ENCODE measurements around the gene LRRTM4. TPM values are rescaled to one million over a fixed set of nuclear protein-coding genes. Genes with fewer than 3 reads are reported as not detected.

LRRTM4 gene
- total RNA-seq, 1 experiment from 2014 or later, result 0.23 TPM

DNA sequence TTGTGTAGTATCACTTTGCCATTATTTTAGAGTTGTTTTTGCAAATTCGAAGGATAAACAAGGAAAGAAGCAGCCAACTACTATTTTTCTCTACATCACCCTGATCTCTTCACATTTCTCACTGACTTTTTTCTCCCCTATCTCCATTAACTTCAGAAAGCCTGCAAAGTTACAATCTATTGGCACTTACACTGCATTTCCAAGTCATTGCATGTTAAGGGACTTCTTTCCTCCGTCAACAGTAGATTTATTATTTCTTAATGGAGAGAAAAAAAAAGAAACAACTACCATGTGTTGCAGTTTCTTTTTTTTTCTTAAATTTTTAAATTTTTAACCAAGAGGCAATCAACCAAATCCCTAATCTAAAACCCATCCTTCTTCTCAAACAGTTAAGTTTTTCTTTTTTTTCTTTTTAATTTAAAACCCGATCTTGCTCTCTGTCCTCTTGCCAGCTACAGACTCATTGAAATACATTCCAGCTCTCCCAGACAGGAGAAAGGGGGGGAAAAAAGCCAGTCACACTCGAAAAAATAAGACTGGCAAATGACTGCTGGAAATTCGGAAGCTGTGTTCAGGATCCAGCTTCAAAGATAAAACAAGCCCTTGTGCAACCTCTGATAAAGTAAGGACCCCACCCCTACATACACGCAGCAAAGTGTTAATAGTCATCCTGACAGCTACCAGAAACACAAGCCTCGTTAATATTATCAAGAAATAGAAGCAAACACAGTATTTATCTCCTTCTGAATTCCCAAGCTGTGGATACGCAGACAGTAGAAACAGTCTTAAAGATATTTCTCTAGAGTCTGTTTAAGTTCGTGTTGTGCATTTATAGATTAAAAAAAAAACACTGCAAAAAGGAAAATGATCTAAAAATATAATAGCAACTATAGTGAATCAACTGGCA, 1.3 kb downstream of the LRRTM4 start:
- in situ Hi-C loops (cut with HindIII; ENCODE audit: low pct_unique_long_range_greater_than_20kb, low sequenced_read_pairs) (no loop called here), intact Hi-C loops (cut with micrococcal nuclease; ENCODE audit: unreplicated experiment) (no loop called here)
- ChIA-PET CTCF (interaction anchor here (0.7 kb wide), 1 partner anchor 36 kb away, joined by 8 read pairs; no protein-coding TSS in a partner anchor), POLR2A (no interaction called here)
- H3K4me1 ChIP-seq (ENCODE audit: control insufficient read depth, insufficient read depth, low read length), result no peaks in the 10 kb centered on the region
- no peak overlapping the region for H3K27ac ChIP-seq (ENCODE audit: low read length)
- H3K36me3 ChIP-seq (ENCODE audit: control insufficient read depth, insufficient read depth, low read length), result no peaks in the 10 kb centered on the region
- no peak for DNase-seq (ENCODE audit: low read depth, low spot score)
- no peaks in the 10 kb centered on the region for H3K9me3 ChIP-seq (ENCODE audit: control insufficient read depth, insufficient read depth, low read depth, low read length)
- no peak for ATAC-seq
- no peaks in the 10 kb centered on the region for H3K27me3 ChIP-seq (ENCODE audit: control insufficient read depth, insufficient read depth, low read length)
- BruUV-seq (replicated peaks), result no TSS peak
- no peak overlapping the region for H3K4me3 ChIP-seq (ENCODE audit: low read depth in 2 of 2, low read length in 2 of 2)
- TF ChIP-seq, protein P1, sequence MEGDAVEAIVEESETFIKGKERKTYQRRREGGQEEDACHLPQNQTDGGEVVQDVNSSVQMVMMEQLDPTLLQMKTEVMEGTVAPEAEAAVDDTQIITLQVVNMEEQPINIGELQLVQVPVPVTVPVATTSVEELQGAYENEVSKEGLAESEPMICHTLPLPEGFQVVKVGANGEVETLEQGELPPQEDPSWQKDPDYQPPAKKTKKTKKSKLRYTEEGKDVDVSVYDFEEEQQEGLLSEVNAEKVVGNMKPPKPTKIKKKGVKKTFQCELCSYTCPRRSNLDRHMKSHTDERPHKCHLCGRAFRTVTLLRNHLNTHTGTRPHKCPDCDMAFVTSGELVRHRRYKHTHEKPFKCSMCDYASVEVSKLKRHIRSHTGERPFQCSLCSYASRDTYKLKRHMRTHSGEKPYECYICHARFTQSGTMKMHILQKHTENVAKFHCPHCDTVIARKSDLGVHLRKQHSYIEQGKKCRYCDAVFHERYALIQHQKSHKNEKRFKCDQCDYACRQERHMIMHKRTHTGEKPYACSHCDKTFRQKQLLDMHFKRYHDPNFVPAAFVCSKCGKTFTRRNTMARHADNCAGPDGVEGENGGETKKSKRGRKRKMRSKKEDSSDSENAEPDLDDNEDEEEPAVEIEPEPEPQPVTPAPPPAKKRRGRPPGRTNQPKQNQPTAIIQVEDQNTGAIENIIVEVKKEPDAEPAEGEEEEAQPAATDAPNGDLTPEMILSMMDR (IDR thresholded peaks at IDR 0.05), result no peak
- TF ChIP-seq SIN3A (IDR thresholded peaks at IDR 0.05; ENCODE audit: borderline replicate concordance, insufficient read depth, low read depth, low read length), result no peak
- no peak for TF ChIP-seq TCF7L2 (IDR thresholded peaks at IDR 0.05; ENCODE audit: low read depth, low read length)
- TF ChIP-seq, protein P2, sequence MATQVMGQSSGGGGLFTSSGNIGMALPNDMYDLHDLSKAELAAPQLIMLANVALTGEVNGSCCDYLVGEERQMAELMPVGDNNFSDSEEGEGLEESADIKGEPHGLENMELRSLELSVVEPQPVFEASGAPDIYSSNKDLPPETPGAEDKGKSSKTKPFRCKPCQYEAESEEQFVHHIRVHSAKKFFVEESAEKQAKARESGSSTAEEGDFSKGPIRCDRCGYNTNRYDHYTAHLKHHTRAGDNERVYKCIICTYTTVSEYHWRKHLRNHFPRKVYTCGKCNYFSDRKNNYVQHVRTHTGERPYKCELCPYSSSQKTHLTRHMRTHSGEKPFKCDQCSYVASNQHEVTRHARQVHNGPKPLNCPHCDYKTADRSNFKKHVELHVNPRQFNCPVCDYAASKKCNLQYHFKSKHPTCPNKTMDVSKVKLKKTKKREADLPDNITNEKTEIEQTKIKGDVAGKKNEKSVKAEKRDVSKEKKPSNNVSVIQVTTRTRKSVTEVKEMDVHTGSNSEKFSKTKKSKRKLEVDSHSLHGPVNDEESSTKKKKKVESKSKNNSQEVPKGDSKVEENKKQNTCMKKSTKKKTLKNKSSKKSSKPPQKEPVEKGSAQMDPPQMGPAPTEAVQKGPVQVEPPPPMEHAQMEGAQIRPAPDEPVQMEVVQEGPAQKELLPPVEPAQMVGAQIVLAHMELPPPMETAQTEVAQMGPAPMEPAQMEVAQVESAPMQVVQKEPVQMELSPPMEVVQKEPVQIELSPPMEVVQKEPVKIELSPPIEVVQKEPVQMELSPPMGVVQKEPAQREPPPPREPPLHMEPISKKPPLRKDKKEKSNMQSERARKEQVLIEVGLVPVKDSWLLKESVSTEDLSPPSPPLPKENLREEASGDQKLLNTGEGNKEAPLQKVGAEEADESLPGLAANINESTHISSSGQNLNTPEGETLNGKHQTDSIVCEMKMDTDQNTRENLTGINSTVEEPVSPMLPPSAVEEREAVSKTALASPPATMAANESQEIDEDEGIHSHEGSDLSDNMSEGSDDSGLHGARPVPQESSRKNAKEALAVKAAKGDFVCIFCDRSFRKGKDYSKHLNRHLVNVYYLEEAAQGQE (IDR thresholded peaks at IDR 0.05; ENCODE audit: insufficient read depth in 1 of 2, low read depth in 2 of 2, low read length in 1 of 2), result no peak
- TF ChIP-seq POLR2AphosphoS5 (IDR thresholded peaks at IDR 0.05; ENCODE audit: low read depth, low read length), result no peak

DNA sequence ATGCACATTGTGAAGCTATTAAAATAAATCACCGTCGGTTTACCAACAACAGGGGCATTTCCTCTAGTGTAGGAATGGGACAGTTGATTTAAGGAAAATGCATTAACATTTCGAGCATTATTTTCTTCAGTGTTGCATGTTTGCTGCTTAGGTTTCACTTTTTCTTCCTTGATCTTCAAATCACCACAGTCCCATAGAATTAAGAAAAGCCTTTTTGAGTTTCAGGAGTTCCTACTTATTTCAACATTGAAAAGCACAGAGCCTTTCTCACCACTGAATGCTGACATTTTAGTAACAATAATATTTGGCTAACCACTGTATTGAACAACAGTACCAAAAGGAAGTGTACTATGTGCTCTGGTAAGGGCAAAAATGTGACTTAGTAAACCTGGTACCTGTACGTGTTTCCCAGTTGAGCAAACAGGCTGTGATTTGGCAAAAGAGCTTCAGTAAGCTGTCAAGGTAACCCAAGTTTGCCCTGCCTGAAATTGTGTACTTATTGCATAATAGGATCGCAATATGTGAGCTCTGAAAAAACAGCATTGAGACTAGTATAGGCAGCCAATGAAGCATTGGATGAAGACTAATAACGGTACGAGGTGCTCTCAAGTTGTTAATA, 2.2 kb downstream of the LRRTM4 start:
- H3K27me3 ChIP-seq (ENCODE audit: control insufficient read depth, insufficient read depth, low read length), result no peaks in the 10 kb centered on the region
- no peaks in the 10 kb centered on the region for H3K36me3 ChIP-seq (ENCODE audit: control insufficient read depth, insufficient read depth, low read length)
- no peaks in the 10 kb centered on the region for H3K4me1 ChIP-seq (ENCODE audit: control insufficient read depth, insufficient read depth, low read length)
- H3K4me3 ChIP-seq (ENCODE audit: low read depth in 2 of 2, low read length in 2 of 2), result peak overlapping the region in 1 of 2 experiments; percentile 7; a peak in 1 of 4 replicates
- ChIA-PET CTCF (no interaction called here), POLR2A (no interaction called here)
- intact Hi-C loops (cut with micrococcal nuclease; ENCODE audit: unreplicated experiment) (no loop called here), in situ Hi-C loops (cut with HindIII; ENCODE audit: low pct_unique_long_range_greater_than_20kb, low sequenced_read_pairs) (no loop called here)
- ATAC-seq (no peak), DNase-seq (ENCODE audit: low read depth, low spot score) (no peak)
- TF ChIP-seq POLR2AphosphoS5 (IDR thresholded peaks at IDR 0.05; ENCODE audit: low read depth, low read length), result no peak
- no peak for TF ChIP-seq SIN3A (IDR thresholded peaks at IDR 0.05; ENCODE audit: borderline replicate concordance, insufficient read depth, low read depth, low read length)
- TF ChIP-seq, protein P1 (IDR thresholded peaks at IDR 0.05), result no peak
- no peak for TF ChIP-seq TCF7L2 (IDR thresholded peaks at IDR 0.05; ENCODE audit: low read depth, low read length)
- TF ChIP-seq, protein P2 (IDR thresholded peaks at IDR 0.05; ENCODE audit: insufficient read depth in 1 of 2, low read depth in 2 of 2, low read length in 1 of 2), result no peak
- no TSS peak for BruUV-seq (replicated peaks)
- no peak overlapping the region for H3K27ac ChIP-seq (ENCODE audit: low read length)
- H3K9me3 ChIP-seq (ENCODE audit: control insufficient read depth, insufficient read depth, low read depth, low read length), result no peaks in the 10 kb centered on the region
